GM12878 (cell line): ENCODE data around the gene IFNLR1. TPM values are rescaled to one million over a fixed set of nuclear protein-coding genes. Genes with fewer than 3 reads are reported as not detected.

ENCODE experiments used
- ATAC-seq: fragments of 200-7000 bp; cut with Tn5 transposase; 3 replicates; pipeline ENCODE4 v1.9.1; 2020; ENCODE audit warnings: mild to moderate bottlenecking, moderate library complexity
- BruUV-seq: library from RNA; stranded (reverse); fragments of 400-500 nt; replicated peaks from 2 replicates; lab custom pipeline; 2021; lab: Mats Ljungman, UMichigan
- CTCF ChIA-PET: fragments of 300-600 bp; sonication (Branson Sonifier 250); formaldehyde crosslinking; extraction: SDS; loops from one replicate; lab custom pipeline; 2021; ENCODE audit warnings: inconsistent platforms; lab: Yijun Ruan, JAX
- POLR2A ChIA-PET: fragments of 350-600 bp; formaldehyde crosslinking; extraction: SDS; loops from one replicate; lab custom pipeline; 2021; ENCODE audit warnings: inconsistent platforms; lab: Charles Lee
- RAD21 ChIA-PET: fragments of 300-600 bp; sonication (Branson Sonifier 250); formaldehyde crosslinking; loops from one replicate; lab custom pipeline; 2023; ENCODE audit warnings: antibody characterized with exemption; ENCODE audit not compliant: unreplicated experiment; lab: Charles Lee
- SMC1A ChIA-PET: fragments of 300-600 bp; sonication (Branson Sonifier 250); formaldehyde crosslinking; loops from one replicate; lab custom pipeline; 2023; ENCODE audit not compliant: unreplicated experiment, uncharacterized antibody; lab: Charles Lee
- DNase-seq: peaks from one replicate; pipeline ENCODE4 v3.0.0-alpha.2; 2011; ENCODE audit warnings: low read depth, low spot score
- FAIRE-seq: peaks from 3 replicates; lab custom pipeline; 2011; peaks lifted over from hg19 to GRCh38; lab: Jason Lieb, UNC
- H2AFZ ChIP-seq: 2 replicates; pipeline ENCODE4 v1.6.0; 2011; ENCODE audit warnings: low read depth, low read length, control low read depth; ENCODE audit not compliant: control insufficient read depth
- H3K27ac ChIP-seq: 2 replicates; pipeline ENCODE4 v1.5.1; 2011; ENCODE audit warnings: control low read depth; ENCODE audit not compliant: control insufficient read depth, insufficient read depth
- H3K27me3 ChIP-seq, 2 experiments: replicated peaks in 1 of 2; 2 replicates each; pipeline versions ENCODE4 v1.6.0 to v1.6.1; 2011; ENCODE audit warnings: low read length in 1 of 2; ENCODE audit not compliant: control insufficient read depth in 2 of 2, insufficient read depth in 2 of 2
- H3K36me3 ChIP-seq, 2 experiments: 2 replicates each; pipeline ENCODE4 v1.5.1; 2011; ENCODE audit warnings: low read length in 1 of 2; ENCODE audit not compliant: control insufficient read depth in 2 of 2, insufficient read depth in 2 of 2
- H3K4me1 ChIP-seq: 2 replicates; pipeline ENCODE4 v1.6.1; 2011; ENCODE audit warnings: mild to moderate bottlenecking, low read length, moderate library complexity, mixed read lengths; ENCODE audit not compliant: control insufficient read depth, insufficient read depth
- H3K4me2 ChIP-seq: 2 replicates; pipeline ENCODE4 v1.6.0; 2011; ENCODE audit warnings: control low read depth; ENCODE audit not compliant: control insufficient read depth, insufficient read depth
- H3K4me3 ChIP-seq: fragments of 200-600 bp; sonication (generic); 2 replicates; pipeline ENCODE4 v1.5.1; 2016
- H3K79me2 ChIP-seq: 2 replicates; pipeline ENCODE4 v1.6.0; 2011; ENCODE audit warnings: low read length; ENCODE audit not compliant: control insufficient read depth, insufficient read depth
- H3K9ac ChIP-seq: 2 replicates; pipeline ENCODE4 v1.8.0; 2011; ENCODE audit warnings: low read length, control low read depth, mixed read lengths; ENCODE audit not compliant: control insufficient read depth, insufficient read depth
- H3K9me3 ChIP-seq: replicated peaks from 3 replicates; pipeline ENCODE4 v1.5.1; 2011; ENCODE audit warnings: mild to moderate bottlenecking, low read length; ENCODE audit not compliant: control insufficient read depth, insufficient read depth
- H4K20me1 ChIP-seq: 2 replicates; pipeline ENCODE4 v1.6.0; 2011; ENCODE audit not compliant: control insufficient read depth, insufficient read depth
- CREB1 ChIP-seq: IDR thresholded peaks from 2 replicates; pipeline ENCODE4 v1.6.1; 2012; ENCODE audit warnings: low read depth, mild to moderate bottlenecking, inconsistent platforms
- EGR1 ChIP-seq, 2 experiments: IDR thresholded peaks; 1 replicate in 1 of 2; 2 replicates in 1 of 2; pipeline ENCODE4 v1.6.1; 2011 to 2012; ENCODE audit warnings: low read depth in 2 of 2, low read length in 2 of 2, borderline replicate concordance in 1 of 2, mild to moderate bottlenecking in 1 of 2, moderate library complexity in 1 of 2
- HDAC2 ChIP-seq: fragments of 200-600 bp; sonication (generic); IDR thresholded peaks from 2 replicates; pipeline ENCODE4 v1.6.1; 2017
- POLR2AphosphoS5 ChIP-seq: IDR thresholded peaks from 2 replicates; pipeline ENCODE4 v1.6.1; 2011; ENCODE audit warnings: mild to moderate bottlenecking, low read length, inconsistent platforms
- SUPT20H ChIP-seq: IDR thresholded peaks from 2 replicates; pipeline ENCODE4 v1.6.1; 2011; ENCODE audit warnings: low read depth, mild to moderate bottlenecking, low read length, moderate library complexity, borderline replicate concordance; ENCODE audit not compliant: control insufficient read depth
- ZBTB11 ChIP-seq: fragments of 450-650 bp; formaldehyde crosslinking; IDR thresholded peaks from 2 replicates; pipeline ENCODE4 v1.5.0; 2022; ENCODE audit warnings: mild to moderate bottlenecking, missing genetic modification characterization
- ZNF687 ChIP-seq: fragments of 450-650 bp; IDR thresholded peaks from 2 replicates; pipeline ENCODE4 v1.6.1; 2017; ENCODE audit warnings: mild to moderate bottlenecking, moderate library complexity
- WGBS: methylation state at CpG from one replicate; pipeline ENCODE4 v1.1.6; 2016; ENCODE audit warnings: low lambda C conversion rate; ENCODE audit not compliant: insufficient replicate concordance, insufficient coverage; ENCODE audit errors: missing lambda C conversion rate; 5-methylcytosine and 5-hydroxymethylcytosine counted together
- in situ Hi-C: fragments of 300-500 bp; cut with MboI; formaldehyde crosslinking; loops from 9 replicates; pipeline ENCODE4 v1.14.3; 2018; ENCODE audit warnings: mixed read lengths
- intact Hi-C: fragments of 100-400 bp; cut with micrococcal nuclease; formaldehyde crosslinking; loops from one replicate; pipeline ENCODE4 v1.14.2; 2022; ENCODE audit not compliant: unreplicated experiment
- polyA plus RNA-seq, 11 experiments: library from polyadenylated mRNA; depleted of rRNA in 4 of 11; unstranded in 6 of 11; stranded (reverse) in 5 of 11; fragments of >200 nt; fragmentation: Nextera tagmentation in 4 of 11; fragmentation: Illumina TruSeq in 1 of 11; extraction: Ambion mirVana in 4 of 11; extraction: Trizol in 1 of 11; gene quantifications; 1 replicate in 1 of 11; 2 replicates in 10 of 11; pipeline versions ENCODE4 v1.2.1 to v1.2.3, GENCODE V29; 2011 to 2016; ENCODE audit warnings: inconsistent platforms in 2 of 11, missing spikeins in 2 of 11, low read depth in 1 of 11
- total RNA-seq, 4 experiments: library from RNA; depleted of rRNA in 3 of 4; stranded (reverse); fragments of >200 nt in 3 of 4; fragmentation: Illumina TruSeq in 1 of 4; extraction: Trizol in 1 of 4; gene quantifications; 2 replicates each; pipeline versions ENCODE4 v1.2.1 to v1.2.3, GENCODE V29; 2013 to 2021

IFNLR1 gene
- total and polyA plus RNA-seq, 10 of the 15 experiments (the other 5 are each of a cell fraction or from before 2014, with no cell fraction given) = 0.31 to 5.6 (median 3.9) TPM

- TF ChIP-seq EGR1 (IDR thresholded peaks at IDR 0.05; ENCODE audit: borderline replicate concordance in 1 of 2, low read depth in 2 of 2, low read length in 2 of 2) (no peak), ZBTB11 (CRISPR knock-in tag) (no peak), SUPT20H (no peak), POLR2AphosphoS5 (no peak)
- TF ChIP-seq, all 136 proteins: peak for 0
Observed at GRCh38 chr1:24114753-24115152, 72.3 kb downstream of the IFNLR1 start (continued).

- Histone ChIP-seq H3K79me2 (no peaks in the 10 kb centered on the region), H3K27me3 (no peaks in the 10 kb centered on the region; a peak in 3 of 4 replicates), H3K27ac (no peak overlapping the region), H3K4me2 (no peak overlapping the region), H4K20me1 (no peaks in the 10 kb centered on the region), H3K36me3 (no peaks in the 10 kb centered on the region), H3K9me3 (no peaks in the 10 kb centered on the region), H2AFZ (no peak overlapping the region), H3K4me1 (no peaks in the 10 kb centered on the region), H3K4me3 (no peak overlapping the region), H3K9ac (no peak overlapping the region)
- DNase-seq = no peak
- FAIRE-seq = no peak
- no TSS peak for BruUV-seq
- 24% methylated on average over 6 of the region's 6 CpGs for WGBS
- CTCF ChIA-PET = no interaction called here
- intact Hi-C loops = no loop called here
- TF ChIP-seq CREB1 (no peak), HDAC2 (no peak), ZNF687 (no peak)
- POLR2A ChIA-PET = no interaction called here
- SMC1A ChIA-PET = interaction anchor here (0.6 kb wide), 1 partner anchor 149 kb away, joined by 3 read pairs; no protein-coding TSS in a partner anchor
- RAD21 ChIA-PET = no interaction called here
- in situ Hi-C loops = no loop called here
- ATAC-seq = no peak
Observed at GRCh38 chr1:24113641-24114033, 73.5 kb downstream of the IFNLR1 start.
